Vagina (tissue), 2 donors: ENCODE data around the gene ZNF777. TPM values are rescaled to one million over a fixed set of nuclear protein-coding genes. Genes with fewer than 3 reads are reported as not detected.
"Not testable (repeated sequence)": the region's sequence is repeated elsewhere in the genome, so short reads cannot be mapped to it uniquely, and the experiment has no call there.

Source experiments
- DNase-seq, 2 donors: peaks; one replicate each; pipeline ENCODE4 v3.0.0-alpha.2; 2017; ENCODE audit errors: extremely low spot score in 2 of 2
- H3K27ac ChIP-seq: fragments of 200-600 bp; sonication (generic); one replicate; pipeline ENCODE4 v1.5.1; 2019
- H3K27me3 ChIP-seq: fragments of 200-600 bp; sonication (generic); one replicate; pipeline ENCODE4 v1.5.1; 2019
- H3K36me3 ChIP-seq, 2 donors: fragments of 200-600 bp; sonication (generic); one replicate each; pipeline ENCODE4 v1.5.1; 2017 to 2019
- H3K4me1 ChIP-seq: fragments of 200-600 bp; sonication (generic); one replicate; pipeline ENCODE4 v1.5.1; 2019
- H3K4me3 ChIP-seq, 2 donors: fragments of 200-600 bp; sonication (generic); 1 replicate in 1 of 2; 2 replicates in 1 of 2; pipeline ENCODE4 v1.5.1; 2016 to 2019
- H3K9me3 ChIP-seq: fragments of 200-600 bp; sonication (generic); one replicate; pipeline ENCODE4 v1.5.1; 2019
- POLR2A ChIP-seq, 2 donors: fragments of 450-650 bp; IDR thresholded peaks; one replicate each; pipeline ENCODE4 v1.6.1; 2017; ENCODE audit warnings: antibody characterized with exemption in 2 of 2, mild to moderate bottlenecking in 2 of 2, moderate library complexity in 2 of 2
- POLR2AphosphoS5 ChIP-seq, 2 donors: sonication (generic); formaldehyde crosslinking; IDR thresholded peaks; one replicate each; pipeline ENCODE4 v1.9.0; 2017; ENCODE audit warnings: antibody characterized with exemption in 2 of 2, mild to moderate bottlenecking in 2 of 2, low read depth in 1 of 2; ENCODE audit not compliant: insufficient read depth in 1 of 2
- intact Hi-C: fragments of 100-400 bp; cut with DNase I; formaldehyde crosslinking; loops from one replicate; pipeline ENCODE4 v1.15.1; 2023
- total RNA-seq: library from RNA; depleted of rRNA; stranded (reverse); fragments of >200 nt; gene quantifications from one replicate; pipeline ENCODE4 v1.2.3, GENCODE V29; 2016
- TF ChIP-seq, protein P1 (sequence below), 3 experiments: fragments of 450-650 bp in 2 of 3; fragments of 200-600 bp in 1 of 3; sonication (generic) in 1 of 3; IDR thresholded peaks; one replicate each; pipeline ENCODE4 v1.5.1; 2017 to 2019; ENCODE audit warnings: antibody characterized with exemption in 3 of 3, mild to moderate bottlenecking in 2 of 3, moderate library complexity in 2 of 3

The ZNF777 gene
- total RNA-seq, 1 donor from 2014 or later: 13.5 TPM

GRCh38 chr7:149409895-149410294 lies 51.0 kb downstream of the ZNF777 start:
- Histone ChIP-seq H3K4me1 (peaks cover under 1% of the 10 kb centered on the region), H3K36me3 (no peaks in the 10 kb centered on the region), H3K27ac (no peak overlapping the region), H3K9me3 (no peaks in the 10 kb centered on the region), H3K4me3 (no peak overlapping the region), H3K27me3 (no peaks in the 10 kb centered on the region)
- TF ChIP-seq POLR2A (IDR thresholded peaks at IDR 0.05): no peak
- TF ChIP-seq POLR2AphosphoS5 (IDR thresholded peaks at IDR 0.05; ENCODE audit: insufficient read depth in 1 of 2, low read depth in 1 of 2): no peak
- TF ChIP-seq, protein P1, sequence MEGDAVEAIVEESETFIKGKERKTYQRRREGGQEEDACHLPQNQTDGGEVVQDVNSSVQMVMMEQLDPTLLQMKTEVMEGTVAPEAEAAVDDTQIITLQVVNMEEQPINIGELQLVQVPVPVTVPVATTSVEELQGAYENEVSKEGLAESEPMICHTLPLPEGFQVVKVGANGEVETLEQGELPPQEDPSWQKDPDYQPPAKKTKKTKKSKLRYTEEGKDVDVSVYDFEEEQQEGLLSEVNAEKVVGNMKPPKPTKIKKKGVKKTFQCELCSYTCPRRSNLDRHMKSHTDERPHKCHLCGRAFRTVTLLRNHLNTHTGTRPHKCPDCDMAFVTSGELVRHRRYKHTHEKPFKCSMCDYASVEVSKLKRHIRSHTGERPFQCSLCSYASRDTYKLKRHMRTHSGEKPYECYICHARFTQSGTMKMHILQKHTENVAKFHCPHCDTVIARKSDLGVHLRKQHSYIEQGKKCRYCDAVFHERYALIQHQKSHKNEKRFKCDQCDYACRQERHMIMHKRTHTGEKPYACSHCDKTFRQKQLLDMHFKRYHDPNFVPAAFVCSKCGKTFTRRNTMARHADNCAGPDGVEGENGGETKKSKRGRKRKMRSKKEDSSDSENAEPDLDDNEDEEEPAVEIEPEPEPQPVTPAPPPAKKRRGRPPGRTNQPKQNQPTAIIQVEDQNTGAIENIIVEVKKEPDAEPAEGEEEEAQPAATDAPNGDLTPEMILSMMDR (IDR thresholded peaks at IDR 0.05): no peak
- intact Hi-C loops: no loop called here
- no peak for DNase-seq

- TF ChIP-seq POLR2A (IDR thresholded peaks at IDR 0.05): no peak
- TF ChIP-seq, protein P1 (IDR thresholded peaks at IDR 0.05): no peak
- no peak for TF ChIP-seq POLR2AphosphoS5 (IDR thresholded peaks at IDR 0.05; ENCODE audit: insufficient read depth in 1 of 2, low read depth in 1 of 2)
- Histone ChIP-seq H3K4me3 (no peak overlapping the region), H3K4me1 (no peaks in the 10 kb centered on the region), H3K27ac (no peak overlapping the region), H3K9me3 (no peaks in the 10 kb centered on the region), H3K36me3 (no peaks in the 10 kb centered on the region), H3K27me3 (no peaks in the 10 kb centered on the region)
- DNase-seq: no peak
- intact Hi-C loops: no loop called here
These were observed 56.0 kb downstream of the ZNF777 start for GRCh38 chr7:149404825-149405224.

DNA sequence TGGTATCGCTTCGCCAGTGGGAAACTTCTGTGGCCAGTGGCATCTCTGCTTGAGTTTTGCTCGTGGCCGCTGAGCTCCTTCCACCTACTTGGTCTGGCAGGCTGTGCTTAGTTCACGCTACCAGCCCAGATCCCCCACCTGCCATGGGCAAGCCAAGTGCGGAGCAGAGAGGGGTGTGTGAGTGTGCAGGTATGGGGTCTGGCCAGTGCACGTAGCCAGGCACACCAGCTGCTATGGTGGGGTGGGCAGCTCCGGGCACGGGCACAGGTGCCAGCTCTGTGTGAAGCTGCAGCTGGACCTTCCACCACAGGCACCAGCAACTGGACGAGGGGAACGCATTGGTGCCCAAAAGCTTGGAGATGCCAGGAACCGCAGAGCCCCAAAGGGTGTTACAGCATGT lies 56.5 kb downstream of the ZNF777 start:
- TF ChIP-seq POLR2AphosphoS5 (IDR thresholded peaks at IDR 0.05; ENCODE audit: insufficient read depth in 1 of 2, low read depth in 1 of 2) (no peak), POLR2A (IDR thresholded peaks at IDR 0.05) (no peak)
- TF ChIP-seq, protein P1 (IDR thresholded peaks at IDR 0.05): no peak
- Histone ChIP-seq H3K4me3 (no peak overlapping the region), H3K36me3 (no peaks in the 10 kb centered on the region), H3K27me3 (no peaks in the 10 kb centered on the region), H3K27ac (no peak overlapping the region), H3K9me3 (no peaks in the 10 kb centered on the region), H3K4me1 (no peaks in the 10 kb centered on the region)
- intact Hi-C loops: no loop called here
- no peak for DNase-seq

- Histone ChIP-seq H3K27ac (no peak overlapping the region), H3K4me1 (no peaks in the 10 kb centered on the region), H3K9me3 (no peaks in the 10 kb centered on the region), H3K4me3 (no peak overlapping the region), H3K36me3 (no peaks in the 10 kb centered on the region), H3K27me3 (no peaks in the 10 kb centered on the region)
- intact Hi-C loops: no loop called here
- no peak for TF ChIP-seq POLR2AphosphoS5 (IDR thresholded peaks at IDR 0.05; ENCODE audit: insufficient read depth in 1 of 2, low read depth in 1 of 2)
- TF ChIP-seq, protein P1 (IDR thresholded peaks at IDR 0.05): no peak
- no peak for DNase-seq
These were observed 62.6 kb downstream of the ZNF777 start for GRCh38 chr7:149398195-149398820.

DNA sequence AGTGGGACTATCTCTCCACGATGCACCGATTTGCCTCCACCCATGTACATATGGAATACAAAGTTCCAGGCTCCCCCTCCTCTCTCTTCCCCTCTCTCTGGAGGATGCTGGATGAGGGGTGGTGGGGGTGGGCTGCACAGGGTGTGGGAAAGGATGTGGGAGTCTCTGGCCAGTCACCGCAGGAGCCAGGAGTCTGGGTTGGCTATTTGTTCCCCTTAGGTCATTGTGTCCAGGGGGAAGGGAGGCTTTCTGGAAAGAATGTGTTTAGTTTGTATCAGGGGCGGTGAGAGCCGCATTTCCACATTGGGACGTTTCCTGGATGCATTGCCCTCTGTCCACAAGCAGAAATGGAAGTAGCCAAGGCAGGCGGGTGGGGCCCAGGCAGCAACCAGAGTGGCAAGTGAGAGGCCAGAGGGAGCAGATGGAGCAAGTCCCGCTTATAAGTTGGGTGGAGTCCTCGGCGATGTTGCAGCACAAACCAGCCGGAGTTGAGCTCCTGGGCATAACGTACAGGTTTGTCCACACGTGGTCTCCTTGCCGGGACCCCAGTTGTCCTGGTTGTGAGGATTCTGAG lies 63.3 kb downstream of the ZNF777 start:
- no peaks in the 10 kb centered on the region for H3K9me3 ChIP-seq
- H3K4me3 ChIP-seq: no peak overlapping the region
- no peak overlapping the region for H3K27ac ChIP-seq
- no peaks in the 10 kb centered on the region for H3K4me1 ChIP-seq
- TF ChIP-seq POLR2AphosphoS5 (IDR thresholded peaks at IDR 0.05; ENCODE audit: insufficient read depth in 1 of 2, low read depth in 1 of 2): no peak
- TF ChIP-seq, protein P1 (IDR thresholded peaks at IDR 0.05): no peak
- no peak for TF ChIP-seq POLR2A (IDR thresholded peaks at IDR 0.05)
- intact Hi-C loops: no loop called here
- no peak for DNase-seq
- no peaks in the 10 kb centered on the region for H3K36me3 ChIP-seq
- H3K27me3 ChIP-seq: no peaks in the 10 kb centered on the region

GRCh38 chr7:149388550-149389335 lies 72.1 kb downstream of the ZNF777 start:
- H3K27me3 ChIP-seq, H3K27ac ChIP-seq, H3K36me3 ChIP-seq, DNase-seq, H3K4me3 ChIP-seq, intact Hi-C loops, H3K9me3 ChIP-seq, H3K4me1 ChIP-seq: not testable (repeated sequence)

- intact Hi-C loops, DNase-seq, H3K4me3 ChIP-seq: not testable (repeated sequence)
These were observed 74.3 kb downstream of the ZNF777 start for GRCh38 chr7:149386514-149386913.

More at GRCh38 chr7:149386514-149386913, 74.3 kb downstream of the ZNF777 start:
- not testable (repeated sequence) for H3K36me3 ChIP-seq, H3K9me3 ChIP-seq, H3K27ac ChIP-seq, H3K27me3 ChIP-seq, H3K4me1 ChIP-seq
